ENCODE data around the gene ZFHX3. TPM values are rescaled to one million over a fixed set of nuclear protein-coding genes. Genes with fewer than 3 reads are reported as not detected.

Gene ZFHX3
- total and polyA plus RNA-seq, 2 of the 8 experiments (the other 6 are each of a cell fraction or from before 2014, with no cell fraction given): 0.08 to 0.99 TPM

DNA sequence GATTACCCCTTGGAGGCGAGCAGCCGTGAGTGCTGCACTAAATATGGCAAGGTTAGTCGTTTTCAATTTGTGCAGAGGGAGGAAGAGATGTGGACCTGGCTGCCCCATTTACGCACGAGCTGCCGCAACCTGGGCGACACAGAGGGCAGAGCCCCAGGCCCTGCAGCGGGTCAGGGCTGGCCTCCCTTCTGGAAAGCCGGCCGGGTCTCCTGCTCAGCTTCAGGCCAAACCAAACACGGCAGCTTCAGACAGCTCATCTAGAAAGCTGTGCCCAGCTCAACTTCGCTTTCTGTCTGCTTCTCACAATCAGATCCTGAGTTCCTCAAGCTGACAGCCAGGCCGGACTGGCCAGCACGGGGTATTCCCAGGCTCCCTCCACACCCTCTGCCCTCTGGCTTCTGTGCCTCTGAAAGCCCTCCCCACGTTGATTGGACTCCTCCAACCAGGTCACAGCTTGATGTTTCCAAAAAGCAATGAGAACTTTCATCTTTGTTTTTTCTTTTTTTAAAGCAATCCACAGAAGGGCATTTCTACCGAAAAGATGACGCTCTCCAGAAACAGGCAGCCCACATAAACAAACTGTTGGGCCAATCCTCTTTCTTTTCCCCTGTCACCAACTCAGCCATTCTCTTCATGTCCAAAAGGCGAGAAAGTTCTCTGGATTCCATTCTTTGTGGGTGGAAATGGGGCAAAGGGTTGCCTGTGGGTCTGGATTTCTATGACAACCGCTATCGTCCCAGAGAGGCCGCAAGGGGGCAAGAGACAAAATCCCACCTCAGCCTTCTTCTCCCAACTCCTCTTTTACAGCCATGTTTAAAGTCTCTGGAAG is 189.0 kb downstream of the ZFHX3 start (continued):
- TF ChIP-seq CTBP2 (IDR thresholded peaks at IDR 0.05; ENCODE audit: borderline replicate concordance, insufficient read depth, insufficient read length, low read length): no peak
- no peak for TF ChIP-seq CHD1 (IDR thresholded peaks at IDR 0.05; ENCODE audit: low read depth, low read length)
- TF ChIP-seq BCL11A (IDR thresholded peaks at IDR 0.05; ENCODE audit: low read depth in 2 of 2, low read length in 2 of 2): no peak
